Activated CD4-positive, alpha-beta memory T cell treated with anti-CD3 and anti-CD28 coated beads for 36 hours (primary cell): Measurements from ENCODE around the gene PAXIP1. TPM values are rescaled to one million over a fixed set of nuclear protein-coding genes. Genes with fewer than 3 reads are reported as not detected.
A peak's percentile ranks its signal among the peaks of the same experiment; 100 is the strongest.

Experiments used
- CTCF ChIA-PET: fragments of 350-600 bp; sonication (Branson Sonifier 250); formaldehyde crosslinking; loops from one replicate; lab custom pipeline; 2021; ENCODE audit warnings: antibody characterized with exemption, inconsistent platforms; lab: Charles Lee
- POLR2A ChIA-PET: fragments of 350-600 bp; sonication (Branson Sonifier 250); formaldehyde crosslinking; loops from one replicate; lab custom pipeline; 2021; ENCODE audit warnings: antibody characterized with exemption; lab: Charles Lee
- DNase-seq: peaks from one replicate; pipeline ENCODE4 v3.0.0-alpha.2; 2020
- H3K27ac Mint-ChIP-seq: one replicate; pipeline ENCODE4 v1.8.0; 2021; ENCODE audit warnings: mixed read lengths
- H3K27me3 Mint-ChIP-seq: one replicate; pipeline ENCODE4 v1.8.0; 2021; ENCODE audit warnings: mixed read lengths
- H3K36me3 Mint-ChIP-seq: one replicate; pipeline ENCODE4 v1.8.0; 2021; ENCODE audit warnings: mixed read lengths
- H3K4me1 Mint-ChIP-seq: one replicate; pipeline ENCODE4 v1.8.0; 2021; ENCODE audit warnings: low read depth, mixed read lengths
- H3K4me3 Mint-ChIP-seq: one replicate; pipeline ENCODE4 v1.8.0; 2021; ENCODE audit warnings: mild to moderate bottlenecking, mixed read lengths
- H3K9me3 Mint-ChIP-seq: one replicate; pipeline ENCODE4 v1.8.0; 2021; ENCODE audit warnings: mixed read lengths
- intact Hi-C: fragments of 100-400 bp; cut with micrococcal nuclease; formaldehyde crosslinking; loops from one replicate; pipeline ENCODE4 v1.15.1; 2023
- total RNA-seq, 2 experiments: library from RNA; stranded (reverse); gene quantifications; one replicate each; pipeline ENCODE4 v1.2.3, GENCODE V29; 2021

PAXIP1 gene
- total RNA-seq, 2 experiments from 2014 or later = 21.7 to 22.2 TPM

- Mint-ChIP-seq H3K36me3 (peaks cover 32% of the 10 kb centered on the region), H3K4me3 (no peak overlapping the region), H3K4me1 (no peaks in the 10 kb centered on the region), H3K27ac (no peak overlapping the region), H3K9me3 (no peaks in the 10 kb centered on the region), H3K27me3 (no peaks in the 10 kb centered on the region)
- CTCF ChIA-PET = no interaction called here
- intact Hi-C loops = no loop called here
- DNase-seq = no peak
- POLR2A ChIA-PET = no interaction called here
Observed at GRCh38 chr7:154967401-154967955, 35.4 kb downstream of the PAXIP1 start.

GRCh38 chr7:154965014-154965413, 37.9 kb downstream of the PAXIP1 start:
- CTCF ChIA-PET = interaction anchor here (1.5 kb wide), 1 partner anchor 12 kb away, joined by 8 read pairs; no protein-coding TSS in a partner anchor
- DNase-seq = no peak
- Mint-ChIP-seq H3K4me3 (no peak overlapping the region), H3K9me3 (no peaks in the 10 kb centered on the region), H3K36me3 (peaks cover 45% of the 10 kb centered on the region), H3K4me1 (no peaks in the 10 kb centered on the region), H3K27me3 (no peaks in the 10 kb centered on the region), H3K27ac (no peak overlapping the region)
- POLR2A ChIA-PET = no interaction called here
- intact Hi-C loops = no loop called here

- no peaks in the 10 kb centered on the region for H3K9me3 Mint-ChIP-seq
- H3K36me3 Mint-ChIP-seq = peaks cover 58% of the 10 kb centered on the region
- H3K4me3 Mint-ChIP-seq = no peak overlapping the region
- DNase-seq = no peak
- no peaks in the 10 kb centered on the region for H3K27me3 Mint-ChIP-seq
- H3K27ac Mint-ChIP-seq = no peak overlapping the region
- CTCF ChIA-PET = interaction anchor here (1.0 kb wide), 1 partner anchor 19 kb away, joined by 3 read pairs; no protein-coding TSS in a partner anchor
- POLR2A ChIA-PET = no interaction called here
- no peaks in the 10 kb centered on the region for H3K4me1 Mint-ChIP-seq
- intact Hi-C loops = no loop called here
Observed at GRCh38 chr7:154960063-154960790, 42.7 kb downstream of the PAXIP1 start.

GRCh38 chr7:154956427-154956826, 46.5 kb downstream of the PAXIP1 start:
- no peaks in the 10 kb centered on the region for H3K27me3 Mint-ChIP-seq
- H3K4me3 Mint-ChIP-seq = no peak overlapping the region
- no peaks in the 10 kb centered on the region for H3K9me3 Mint-ChIP-seq
- H3K36me3 Mint-ChIP-seq = peaks cover 52% of the 10 kb centered on the region
- intact Hi-C loops = no loop called here
- ChIA-PET CTCF (no interaction called here), POLR2A (no interaction called here)
- no peak for DNase-seq
- H3K4me1 Mint-ChIP-seq = no peaks in the 10 kb centered on the region
- no peak overlapping the region for H3K27ac Mint-ChIP-seq

GRCh38 chr7:154953006-154953684, 49.8 kb downstream of the PAXIP1 start:
- peak; percentile 78 for DNase-seq

GRCh38 chr7:154950960-154951359, 52.0 kb downstream of the PAXIP1 start:
- DNase-seq = no peak
- Mint-ChIP-seq H3K27ac (no peak overlapping the region), H3K36me3 (peaks cover 36% of the 10 kb centered on the region), H3K4me3 (no peak overlapping the region), H3K9me3 (no peaks in the 10 kb centered on the region), H3K27me3 (no peaks in the 10 kb centered on the region), H3K4me1 (no peaks in the 10 kb centered on the region)
- POLR2A ChIA-PET = no interaction called here
- CTCF ChIA-PET = interaction anchor here (1.0 to 4.7 kb wide), 3 partner anchors 10 to 28 kb away, joined by 3 to 70 read pairs (median 40); no protein-coding TSS in a partner anchor
- intact Hi-C loops = no loop called here

More at GRCh38 chr7:154953006-154953684, 49.8 kb downstream of the PAXIP1 start:
- H3K27ac Mint-ChIP-seq = no peak overlapping the region
- ChIA-PET CTCF (interaction anchor here (0.6 to 4.7 kb wide), 15 partner anchors 9 to 159 kb away, joined by 3 to 70 read pairs (median 4); no protein-coding TSS in a partner anchor), POLR2A (no interaction called here)
- H3K4me1 Mint-ChIP-seq = no peaks in the 10 kb centered on the region
- H3K4me3 Mint-ChIP-seq = no peak overlapping the region
- no peaks in the 10 kb centered on the region for H3K9me3 Mint-ChIP-seq
- H3K27me3 Mint-ChIP-seq = no peaks in the 10 kb centered on the region
- H3K36me3 Mint-ChIP-seq = peaks cover 47% of the 10 kb centered on the region
- intact Hi-C loops = loop anchor here (1.0 kb wide), 1 partner anchor 25 kb away; no protein-coding TSS in a partner anchor

- intact Hi-C loops = no loop called here
- POLR2A ChIA-PET = no interaction called here
- no peak overlapping the region for H3K4me3 Mint-ChIP-seq
- H3K36me3 Mint-ChIP-seq = peaks cover 27% of the 10 kb centered on the region
- H3K27me3 Mint-ChIP-seq = no peaks in the 10 kb centered on the region
- H3K27ac Mint-ChIP-seq = no peak overlapping the region
- H3K9me3 Mint-ChIP-seq = no peaks in the 10 kb centered on the region
- DNase-seq = no peak
- no peaks in the 10 kb centered on the region for H3K4me1 Mint-ChIP-seq
- CTCF ChIA-PET = interaction anchor here (1.9 kb wide), 1 partner anchor 20 kb away, joined by 12 read pairs; no protein-coding TSS in a partner anchor
Observed at GRCh38 chr7:154947604-154948003, 55.3 kb downstream of the PAXIP1 start.

- ChIA-PET CTCF (no interaction called here), POLR2A (no interaction called here)
- Mint-ChIP-seq H3K4me3 (no peak overlapping the region), H3K36me3 (peaks cover 21% of the 10 kb centered on the region), H3K27ac (no peak overlapping the region), H3K9me3 (no peaks in the 10 kb centered on the region), H3K27me3 (no peaks in the 10 kb centered on the region), H3K4me1 (no peaks in the 10 kb centered on the region)
- DNase-seq = no peak
- intact Hi-C loops = no loop called here
Observed at GRCh38 chr7:154946166-154946565, 56.8 kb downstream of the PAXIP1 start.

GRCh38 chr7:154943906-154944305, 59.0 kb downstream of the PAXIP1 start:
- ChIA-PET CTCF (interaction anchor here (1.5 to 2.1 kb wide), 3 partner anchors 9 to 30 kb away, joined by 5 to 14 read pairs (median 11); no protein-coding TSS in a partner anchor), POLR2A (no interaction called here)
- H3K27ac Mint-ChIP-seq = no peak overlapping the region
- intact Hi-C loops = no loop called here
- no peak overlapping the region for H3K4me3 Mint-ChIP-seq
- no peaks in the 10 kb centered on the region for H3K27me3 Mint-ChIP-seq
- H3K36me3 Mint-ChIP-seq = peaks cover 10% of the 10 kb centered on the region
- DNase-seq = no peak
- no peaks in the 10 kb centered on the region for H3K9me3 Mint-ChIP-seq
- H3K4me1 Mint-ChIP-seq = no peaks in the 10 kb centered on the region

GRCh38 chr7:154942691-154943090, 60.2 kb downstream of the PAXIP1 start:
- POLR2A ChIA-PET = no interaction called here
- Mint-ChIP-seq H3K27ac (no peak overlapping the region), H3K36me3 (peaks cover 5% of the 10 kb centered on the region), H3K9me3 (no peaks in the 10 kb centered on the region), H3K4me3 (no peak overlapping the region), H3K27me3 (no peaks in the 10 kb centered on the region), H3K4me1 (no peaks in the 10 kb centered on the region)
- intact Hi-C loops = no loop called here
- no peak for DNase-seq
- CTCF ChIA-PET = interaction anchor here (2.5 to 5.7 kb wide), 3 partner anchors 10 to 29 kb away, joined by 9 to 40 read pairs (median 30); no protein-coding TSS in a partner anchor

- H3K9me3 Mint-ChIP-seq = peaks cover 26% of the 10 kb centered on the region
- H3K27ac Mint-ChIP-seq = no peak overlapping the region
- H3K36me3 Mint-ChIP-seq = peaks cover 29% of the 10 kb centered on the region
- DNase-seq = no peak
- peaks cover 2% of the 10 kb centered on the region for H3K4me1 Mint-ChIP-seq
- intact Hi-C loops = no loop called here
- CTCF ChIA-PET = interaction anchor here (1.1 to 5.7 kb wide), 3 partner anchors 10 to 25 kb away, joined by 4 to 40 read pairs (median 4); no protein-coding TSS in a partner anchor
- no peaks in the 10 kb centered on the region for H3K27me3 Mint-ChIP-seq
- POLR2A ChIA-PET = no interaction called here
- H3K4me3 Mint-ChIP-seq = no peak overlapping the region
Observed at GRCh38 chr7:154937837-154938236, 65.1 kb downstream of the PAXIP1 start.
